Measurements from ENCODE around the gene KDM4C. TPM values are rescaled to one million over a fixed set of nuclear protein-coding genes. Genes with fewer than 3 reads are reported as not detected.

The KDM4C gene
- total and polyA plus RNA-seq, 10 donors, result 11.1 to 85.5 (median 61.9) TPM

DNA sequence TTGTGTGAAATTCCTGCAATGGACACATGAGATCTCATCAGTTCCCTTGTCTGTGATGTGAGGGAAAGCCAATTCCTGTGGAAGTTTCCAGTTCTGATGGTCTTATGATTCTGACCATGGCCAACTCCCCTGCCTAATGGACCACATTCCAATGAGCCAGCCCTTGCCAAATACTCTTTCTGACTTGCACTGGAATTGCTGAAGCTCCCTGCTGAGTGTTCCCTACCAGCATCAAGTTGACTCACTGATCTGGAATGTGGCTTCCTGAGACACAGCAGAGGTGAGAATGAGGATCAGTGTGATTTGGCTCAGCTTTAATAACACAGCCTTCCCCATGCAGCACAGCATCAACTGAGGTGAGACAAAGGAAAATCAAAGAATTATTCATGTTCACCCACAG, 427.8 kb downstream of the KDM4C start:
- no peak overlapping the region for H3K27ac ChIP-seq
- TF ChIP-seq POLR2AphosphoS5 (IDR thresholded peaks at IDR 0.05), result no peak
- TF ChIP-seq CTCF (IDR thresholded peaks at IDR 0.05 in 8 of 11, conservative IDR thresholded peaks at IDR 0.05 in 3 of 11), result no peak
- TF ChIP-seq POLR2A (IDR thresholded peaks at IDR 0.05), result no peak
- H3K4me3 ChIP-seq, result no peak overlapping the region
- H3K9me3 ChIP-seq, result peaks cover 0 to 50% (median 19%) of the 10 kb centered on the region in 8 donors
- no peak for DNase-seq
- no peaks in the 10 kb centered on the region for H3K27me3 ChIP-seq (replicated peaks in 1 of 7)
- H3K4me1 ChIP-seq, result no peaks in the 10 kb centered on the region
- intact Hi-C loops (cut with DNase I; ENCODE audit: low total_unique reads), result no loop called here
- peaks cover 0 to 37% (median 0%) of the 10 kb centered on the region in 6 donors for H3K36me3 ChIP-seq

- 39 to 54% (median 41%) methylated on average over 1 of the region's 1 CpG for WGBS, 5 donors
- Histone ChIP-seq H3K36me3 (peaks cover 0 to 31% (median 0%) of the 10 kb centered on the region in 6 donors), H3K27me3 (replicated peaks in 1 of 7) (no peaks in the 10 kb centered on the region), H3K27ac (no peak overlapping the region), H3K9me3 (peaks cover 0 to 55% (median 23%) of the 10 kb centered on the region in 8 donors), H3K4me3 (no peak overlapping the region), H3K4me1 (no peaks in the 10 kb centered on the region)
- TF ChIP-seq POLR2AphosphoS5 (IDR thresholded peaks at IDR 0.05) (no peak), CTCF (IDR thresholded peaks at IDR 0.05 in 8 of 11, conservative IDR thresholded peaks at IDR 0.05 in 3 of 11) (peak in 5 of 11 experiments; percentile 24 to 50 (median 43)), POLR2A (IDR thresholded peaks at IDR 0.05) (no peak)
- no peak for DNase-seq
- intact Hi-C loops (cut with DNase I; ENCODE audit: low total_unique reads), result no loop called here
These were observed 428.4 kb downstream of the KDM4C start for GRCh38 chr9:7186175-7186574.

DNA sequence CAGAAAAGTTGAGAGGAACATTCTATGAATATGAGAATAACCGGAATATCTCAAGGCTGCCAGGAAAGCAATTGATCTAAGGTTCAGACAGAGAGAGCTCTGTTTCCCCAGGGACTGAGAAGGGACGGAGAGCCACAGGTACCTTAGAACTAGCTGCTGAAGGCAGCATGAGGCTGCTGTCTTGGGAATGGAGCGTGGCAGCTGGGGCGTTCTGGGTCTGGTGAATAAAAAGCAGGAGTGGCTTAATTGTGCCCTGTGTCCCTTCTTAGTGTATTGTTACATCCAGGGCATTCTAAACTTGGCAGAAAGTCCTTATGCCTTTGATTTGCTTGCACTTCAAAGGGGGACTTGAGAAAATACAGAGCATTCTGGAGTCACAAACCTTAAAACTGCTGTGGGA, 434.5 kb downstream of the KDM4C start:
- TF ChIP-seq POLR2AphosphoS5 (IDR thresholded peaks at IDR 0.05), result no peak
- no peak for TF ChIP-seq CTCF (IDR thresholded peaks at IDR 0.05 in 8 of 11, conservative IDR thresholded peaks at IDR 0.05 in 3 of 11)
- no peak for TF ChIP-seq POLR2A (IDR thresholded peaks at IDR 0.05)
- H3K27ac ChIP-seq, result no peak overlapping the region
- DNase-seq, result no peak
- intact Hi-C loops (cut with DNase I; ENCODE audit: low total_unique reads), result no loop called here
- no peaks in the 10 kb centered on the region for H3K27me3 ChIP-seq (replicated peaks in 1 of 7)
- WGBS, 5 donors, result 79 to 87% (median 84%) methylated on average over 4 of the region's 4 CpGs
- H3K36me3 ChIP-seq, result no peaks in the 10 kb centered on the region
- no peak overlapping the region for H3K4me3 ChIP-seq
- peaks cover 0 to 41% (median 15%) of the 10 kb centered on the region in 8 donors for H3K9me3 ChIP-seq
- H3K4me1 ChIP-seq, result no peaks in the 10 kb centered on the region

GRCh38 chr9:7195526-7195925, 437.8 kb downstream of the KDM4C start:
- Histone ChIP-seq H3K4me1 (no peaks in the 10 kb centered on the region), H3K27ac (no peak overlapping the region), H3K36me3 (no peaks in the 10 kb centered on the region), H3K9me3 (peaks cover 0 to 9% (median 5%) of the 10 kb centered on the region in 8 donors), H3K4me3 (no peak overlapping the region), H3K27me3 (replicated peaks in 1 of 7) (no peaks in the 10 kb centered on the region)
- intact Hi-C loops (cut with DNase I; ENCODE audit: low total_unique reads), result no loop called here
- DNase-seq, result no peak
- WGBS, 5 donors, result 65 to 95% (median 87%) methylated on average over 2 of the region's 2 CpGs
- TF ChIP-seq CTCF (IDR thresholded peaks at IDR 0.05 in 8 of 11, conservative IDR thresholded peaks at IDR 0.05 in 3 of 11), result no peak
- no peak for TF ChIP-seq POLR2A (IDR thresholded peaks at IDR 0.05)
- TF ChIP-seq POLR2AphosphoS5 (IDR thresholded peaks at IDR 0.05), result no peak
